HFFc6 (cell line): Measurements from ENCODE around the gene HORMAD1. TPM values are rescaled to one million over a fixed set of nuclear protein-coding genes. Genes with fewer than 3 reads are reported as not detected.

ENCODE experiments used
- DNase-seq: peaks from one replicate; pipeline ENCODE4 v3.0.0-alpha.2; 2018
- H3K27ac Mint-ChIP-seq: 2 replicates; pipeline ENCODE4 v1.8.0; 2020; ENCODE audit warnings: mild to moderate bottlenecking, mixed read lengths
- H3K27me3 Mint-ChIP-seq: 2 replicates; pipeline ENCODE4 v1.8.0; 2021; ENCODE audit warnings: mild to moderate bottlenecking, moderate library complexity, mixed read lengths; ENCODE audit not compliant: insufficient read depth
- H3K36me3 Mint-ChIP-seq: 2 replicates; pipeline ENCODE4 v1.8.0; 2021; ENCODE audit warnings: low read depth, mixed read lengths
- H3K4me1 Mint-ChIP-seq: 2 replicates; pipeline ENCODE4 v1.8.0; 2020; ENCODE audit warnings: low read depth, mixed read lengths
- H3K4me3 Mint-ChIP-seq: 2 replicates; pipeline ENCODE4 v1.8.0; 2020; ENCODE audit warnings: mild to moderate bottlenecking, moderate library complexity, mixed read lengths
- H3K9me3 Mint-ChIP-seq: 2 replicates; pipeline ENCODE4 v1.8.0; 2020; ENCODE audit warnings: mild to moderate bottlenecking, mixed read lengths
- total RNA-seq, 6 experiments: library from RNA; stranded (reverse); fragmentation: NEBNext Ultra II Directional; extraction: Animal tissue kit (Norgen Biotek cat#: 25700); gene quantifications; 2 replicates in 1 of 6; 3 replicates in 5 of 6; pipeline ENCODE4 v1.2.3, GENCODE V29; 2021
- TF ChIP-seq, protein P1 (sequence below): fragments of 200-600 bp; sonication (generic); IDR thresholded peaks from 2 replicates; pipeline ENCODE4 v1.5.0; 2021; ENCODE audit warnings: antibody characterized with exemption, mild to moderate bottlenecking

Gene HORMAD1
- total RNA-seq, 6 experiments from 2014 or later = not detected

DNA sequence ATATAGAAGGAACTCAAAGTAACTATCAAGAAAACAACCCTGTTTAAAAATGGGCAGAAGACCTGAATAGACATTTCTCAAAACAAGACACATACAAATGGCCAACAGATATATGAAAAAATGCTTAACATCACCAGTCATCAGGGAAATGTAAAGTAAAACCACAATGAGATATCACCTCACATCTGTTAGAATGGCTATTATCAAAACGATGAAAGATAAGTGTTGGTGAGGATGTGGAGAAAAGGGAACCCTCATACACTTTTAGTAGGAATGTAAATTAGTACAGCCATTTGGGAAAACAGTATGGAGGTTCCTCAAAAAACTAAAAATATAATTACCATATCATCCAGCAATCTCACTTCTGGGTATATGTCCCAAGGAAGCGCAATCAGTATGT, 41.9 kb upstream of the HORMAD1 start:
- TF ChIP-seq, protein P1, sequence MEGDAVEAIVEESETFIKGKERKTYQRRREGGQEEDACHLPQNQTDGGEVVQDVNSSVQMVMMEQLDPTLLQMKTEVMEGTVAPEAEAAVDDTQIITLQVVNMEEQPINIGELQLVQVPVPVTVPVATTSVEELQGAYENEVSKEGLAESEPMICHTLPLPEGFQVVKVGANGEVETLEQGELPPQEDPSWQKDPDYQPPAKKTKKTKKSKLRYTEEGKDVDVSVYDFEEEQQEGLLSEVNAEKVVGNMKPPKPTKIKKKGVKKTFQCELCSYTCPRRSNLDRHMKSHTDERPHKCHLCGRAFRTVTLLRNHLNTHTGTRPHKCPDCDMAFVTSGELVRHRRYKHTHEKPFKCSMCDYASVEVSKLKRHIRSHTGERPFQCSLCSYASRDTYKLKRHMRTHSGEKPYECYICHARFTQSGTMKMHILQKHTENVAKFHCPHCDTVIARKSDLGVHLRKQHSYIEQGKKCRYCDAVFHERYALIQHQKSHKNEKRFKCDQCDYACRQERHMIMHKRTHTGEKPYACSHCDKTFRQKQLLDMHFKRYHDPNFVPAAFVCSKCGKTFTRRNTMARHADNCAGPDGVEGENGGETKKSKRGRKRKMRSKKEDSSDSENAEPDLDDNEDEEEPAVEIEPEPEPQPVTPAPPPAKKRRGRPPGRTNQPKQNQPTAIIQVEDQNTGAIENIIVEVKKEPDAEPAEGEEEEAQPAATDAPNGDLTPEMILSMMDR = no peak
- H3K4me3 Mint-ChIP-seq = no peak overlapping the region
- peaks cover 7% of the 10 kb centered on the region; the same call in 1 of the 2 replicates for H3K27me3 Mint-ChIP-seq
- no peak for DNase-seq
- peaks cover 22% of the 10 kb centered on the region for H3K4me1 Mint-ChIP-seq
- no peak overlapping the region for H3K27ac Mint-ChIP-seq
- peaks cover 7% of the 10 kb centered on the region; the same call in 1 of the 2 replicates for H3K36me3 Mint-ChIP-seq
- H3K9me3 Mint-ChIP-seq = peaks cover 10% of the 10 kb centered on the region

DNA sequence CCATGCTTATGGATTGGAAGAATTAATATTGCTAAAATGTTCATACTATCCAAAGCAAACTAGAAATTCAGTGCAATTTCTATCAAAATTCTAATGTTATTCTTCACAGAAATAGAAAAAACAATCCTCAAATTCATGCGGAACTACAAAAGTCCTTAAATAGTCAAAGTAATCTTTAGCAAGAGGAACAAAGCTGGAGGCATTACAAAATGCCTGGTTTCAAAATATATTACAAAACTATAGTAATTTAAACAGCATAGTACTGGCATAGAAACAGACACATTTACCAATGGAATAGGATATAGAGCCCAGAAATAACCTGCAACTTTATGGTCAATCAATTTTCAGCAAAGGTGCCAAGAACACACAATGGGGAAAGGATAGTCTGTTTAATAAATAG, 41.1 kb upstream of the HORMAD1 start:
- TF ChIP-seq, protein P1 = no peak
- H3K36me3 Mint-ChIP-seq = peaks cover 7% of the 10 kb centered on the region; the same call in 1 of the 2 replicates
- H3K27me3 Mint-ChIP-seq = peaks cover 7% of the 10 kb centered on the region; the same call in 1 of the 2 replicates
- H3K4me3 Mint-ChIP-seq = no peak overlapping the region
- peaks cover 10% of the 10 kb centered on the region for H3K9me3 Mint-ChIP-seq
- H3K27ac Mint-ChIP-seq = no peak overlapping the region
- H3K4me1 Mint-ChIP-seq = peaks cover 22% of the 10 kb centered on the region
- DNase-seq = no peak

DNA sequence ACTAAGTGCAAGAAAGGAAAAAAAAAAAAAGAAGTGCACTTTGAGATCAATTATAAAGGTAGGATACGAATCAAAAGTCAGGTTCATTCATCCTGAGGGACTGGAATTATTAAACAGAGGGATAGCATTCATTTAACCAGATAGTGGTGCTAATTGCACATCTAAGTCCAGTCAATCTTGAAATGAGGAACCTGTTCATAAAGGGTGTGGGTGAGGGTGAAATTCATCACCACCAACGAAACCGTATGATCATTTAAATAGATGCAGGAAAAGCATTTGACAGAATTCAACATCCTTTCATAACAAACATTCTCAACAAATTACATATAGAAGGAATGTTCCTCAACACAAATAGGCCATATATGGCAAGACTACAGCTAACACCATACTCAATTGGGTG, 39.3 kb upstream of the HORMAD1 start:
- no peak overlapping the region for H3K4me3 Mint-ChIP-seq
- peaks cover 14% of the 10 kb centered on the region for H3K4me1 Mint-ChIP-seq
- peaks cover 7% of the 10 kb centered on the region; the same call in 1 of the 2 replicates for H3K36me3 Mint-ChIP-seq
- peaks cover 7% of the 10 kb centered on the region; the same call in 1 of the 2 replicates for H3K27me3 Mint-ChIP-seq
- no peak overlapping the region for H3K27ac Mint-ChIP-seq
- H3K9me3 Mint-ChIP-seq = peaks cover 10% of the 10 kb centered on the region
- DNase-seq = no peak
- TF ChIP-seq, protein P1 = no peak

DNA sequence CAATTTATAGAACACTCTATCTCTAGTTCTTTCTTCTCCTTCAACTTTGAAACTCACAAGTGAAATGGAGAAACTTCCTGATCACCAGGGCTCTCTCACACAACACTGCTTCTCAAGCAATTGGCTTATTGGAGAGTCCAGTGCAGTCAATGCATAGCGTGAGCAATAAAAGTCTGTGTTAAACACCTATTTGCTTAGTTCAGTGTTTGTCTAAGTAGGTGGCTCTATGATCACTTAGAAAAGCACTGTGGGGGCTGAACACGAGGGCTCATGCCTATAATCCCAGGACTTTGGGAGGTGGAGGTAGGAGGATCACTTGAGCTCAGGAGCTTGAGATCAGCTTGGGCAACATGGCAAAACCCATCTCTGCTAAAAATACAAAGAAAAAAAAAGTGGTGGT, 32.7 kb upstream of the HORMAD1 start:
- no peak overlapping the region for H3K4me3 Mint-ChIP-seq
- DNase-seq = no peak
- H3K4me1 Mint-ChIP-seq = no peaks in the 10 kb centered on the region
- no peaks in the 10 kb centered on the region for H3K36me3 Mint-ChIP-seq
- peaks cover 4% of the 10 kb centered on the region for H3K27me3 Mint-ChIP-seq
- TF ChIP-seq, protein P1 = no peak
- H3K27ac Mint-ChIP-seq = no peak overlapping the region
- no peaks in the 10 kb centered on the region for H3K9me3 Mint-ChIP-seq

DNA sequence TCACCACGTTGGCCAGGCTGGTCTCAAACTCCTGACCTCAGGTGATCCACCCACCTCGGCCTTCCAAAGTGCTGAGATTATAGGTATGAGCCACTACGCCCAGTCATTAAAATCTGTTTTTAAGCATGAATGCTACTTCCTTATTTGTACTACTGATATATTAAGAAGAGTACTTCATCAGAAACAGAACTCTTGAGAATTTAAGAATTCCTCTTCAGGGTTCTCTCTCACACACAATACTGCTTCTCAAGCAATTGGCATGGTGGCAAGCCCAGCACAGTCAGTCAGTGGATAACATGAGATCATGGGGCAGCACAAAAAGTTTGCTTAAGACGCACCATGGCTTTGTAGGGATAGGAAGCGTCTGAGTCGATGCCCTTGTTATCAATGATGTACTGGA, 30.7 kb upstream of the HORMAD1 start:
- TF ChIP-seq, protein P1 = no peak
- no peaks in the 10 kb centered on the region for H3K36me3 Mint-ChIP-seq
- H3K9me3 Mint-ChIP-seq = no peaks in the 10 kb centered on the region
- H3K4me1 Mint-ChIP-seq = no peaks in the 10 kb centered on the region
- peaks cover 4% of the 10 kb centered on the region for H3K27me3 Mint-ChIP-seq
- no peak overlapping the region for H3K27ac Mint-ChIP-seq
- no peak overlapping the region for H3K4me3 Mint-ChIP-seq
- no peak for DNase-seq
